GM21526 (cell line): Measurements from ENCODE around the gene MRGPRF.
"Not testable (repeated sequence)": the region's sequence is repeated elsewhere in the genome, so short reads cannot be mapped to it uniquely, and the experiment has no call there.

Experiments used
- ATAC-seq: cut with Tn5 transposase; IDR thresholded peaks from one replicate; pipeline ENCODE4 v1.9.1; 2021; ENCODE audit warnings: moderate library complexity; ENCODE audit not compliant: unreplicated experiment, low FRiP score

Gene MRGPRF

DNA sequence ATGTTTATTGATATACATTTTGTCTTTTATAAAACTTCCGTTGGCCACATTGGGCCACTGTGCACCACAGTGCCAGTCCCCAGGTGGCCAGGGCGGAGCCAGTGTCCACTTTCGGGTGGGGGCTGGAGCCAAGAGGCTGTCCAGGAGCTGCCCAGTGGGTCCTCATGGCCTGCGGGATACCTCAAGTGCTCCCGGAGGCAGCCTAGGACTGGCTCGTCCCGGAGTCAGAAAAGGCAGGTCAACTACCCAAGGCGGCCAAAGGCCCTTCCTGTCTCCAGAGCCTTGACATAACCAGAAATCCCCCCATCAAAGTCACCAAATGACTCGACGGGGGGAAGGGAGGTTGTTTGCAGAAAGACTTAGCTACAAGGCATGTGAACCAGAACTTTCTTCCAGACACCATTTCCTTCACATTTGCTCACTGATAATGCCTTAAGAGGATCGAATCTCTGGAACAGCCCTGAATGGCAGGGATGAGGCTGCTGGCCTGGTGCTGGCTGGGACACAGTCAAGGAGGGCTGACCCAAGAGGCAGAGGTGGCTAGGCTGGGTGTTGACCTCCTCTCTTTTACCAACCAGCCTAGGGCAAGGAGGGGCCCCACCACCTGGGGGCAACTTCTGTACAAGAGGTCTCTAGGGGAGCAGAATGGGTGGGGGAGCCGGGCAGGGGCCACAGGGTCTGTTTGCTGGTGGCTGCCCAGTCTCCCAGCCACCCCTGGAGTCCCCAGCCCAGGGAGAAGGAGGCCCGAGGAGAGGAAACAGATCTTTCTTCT, 8.4 kb downstream of the MRGPRF start:
- ATAC-seq = no peak

DNA sequence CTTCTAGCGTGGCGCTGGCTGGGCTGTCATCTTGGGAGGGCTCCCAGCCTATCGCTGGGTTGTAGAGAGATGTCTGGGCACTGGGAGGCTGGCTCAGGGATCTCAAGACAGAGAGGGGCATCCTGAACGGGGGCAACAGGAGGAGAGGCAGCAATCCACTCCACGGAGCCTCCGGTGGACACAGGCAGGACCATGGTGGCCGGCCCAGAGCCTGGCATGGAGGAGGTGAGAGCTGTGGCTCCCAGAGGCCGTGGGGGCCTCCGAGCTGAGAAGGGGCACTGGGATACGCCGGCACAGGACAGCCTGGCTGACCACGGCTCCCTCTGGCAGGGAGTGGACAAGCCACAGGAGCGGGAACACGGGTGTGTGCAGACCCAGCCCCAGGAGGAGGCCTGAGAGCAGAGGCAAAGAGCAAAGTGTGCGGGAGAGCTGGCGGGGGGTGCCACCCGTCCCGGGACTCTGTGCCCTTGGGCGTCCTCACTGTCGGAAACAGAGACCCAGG, 9.1 kb downstream of the MRGPRF start:
- no peak for ATAC-seq

DNA sequence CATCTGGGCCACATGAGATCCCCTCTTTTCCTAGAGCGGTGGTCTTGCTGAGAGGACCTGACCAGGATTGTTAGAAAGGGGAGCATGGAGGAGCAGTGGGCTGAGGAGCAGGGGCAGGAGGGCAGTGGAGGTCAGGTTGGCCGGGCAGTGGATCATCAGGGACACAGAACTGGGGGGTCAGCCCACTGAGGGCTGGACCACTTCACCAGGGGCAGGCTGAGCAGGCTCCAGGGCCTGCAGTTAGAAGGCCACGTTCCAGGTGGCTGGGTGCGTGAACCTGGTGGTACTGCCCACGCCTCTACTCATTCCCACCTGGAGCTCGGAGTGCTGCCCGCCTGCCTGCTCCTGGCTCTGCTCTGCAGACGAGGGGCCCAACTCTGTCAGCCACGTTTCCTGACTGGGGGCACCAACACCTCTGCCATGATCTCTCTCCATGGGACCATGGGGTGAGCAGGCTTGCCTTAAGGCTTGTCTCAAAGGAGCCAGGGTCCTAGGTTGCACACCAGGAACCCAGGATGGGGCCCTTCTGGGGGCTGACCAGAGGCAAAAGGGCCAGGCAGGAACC, 9.7 kb downstream of the MRGPRF start:
- ATAC-seq = no peak

DNA sequence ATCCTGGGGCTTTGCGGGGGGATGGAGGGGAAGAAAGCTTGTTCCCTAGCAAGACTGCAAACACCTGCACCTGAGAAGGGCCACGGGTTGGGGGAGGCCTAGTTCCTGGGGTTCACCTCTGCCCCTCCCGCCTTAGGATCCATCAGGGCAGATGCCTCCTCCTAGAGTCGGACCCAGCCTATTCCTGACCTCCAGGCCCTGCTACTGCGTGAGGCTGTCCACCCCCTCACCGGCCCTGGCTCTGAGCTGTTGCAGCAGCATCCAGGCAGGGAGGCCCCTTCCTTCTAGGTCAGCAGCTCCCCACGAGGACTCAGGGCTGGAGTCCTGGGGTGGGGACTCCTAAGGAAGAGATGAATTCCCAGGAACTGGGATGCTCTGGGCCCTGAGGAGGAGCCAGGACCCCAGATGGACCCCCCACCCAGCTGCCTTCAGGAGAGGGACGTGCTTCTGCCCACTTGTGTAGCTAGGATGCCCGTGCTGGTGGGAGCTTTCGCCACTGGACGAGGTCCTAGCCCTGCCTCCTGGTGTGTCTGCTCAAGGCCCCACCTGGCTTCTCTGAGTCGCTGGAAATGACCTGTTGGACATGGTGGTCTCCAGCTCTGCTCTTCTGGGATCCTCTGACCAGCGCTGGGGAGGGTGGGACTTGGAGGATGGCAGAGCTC, 10.3 kb downstream of the MRGPRF start:
- ATAC-seq = no peak

DNA sequence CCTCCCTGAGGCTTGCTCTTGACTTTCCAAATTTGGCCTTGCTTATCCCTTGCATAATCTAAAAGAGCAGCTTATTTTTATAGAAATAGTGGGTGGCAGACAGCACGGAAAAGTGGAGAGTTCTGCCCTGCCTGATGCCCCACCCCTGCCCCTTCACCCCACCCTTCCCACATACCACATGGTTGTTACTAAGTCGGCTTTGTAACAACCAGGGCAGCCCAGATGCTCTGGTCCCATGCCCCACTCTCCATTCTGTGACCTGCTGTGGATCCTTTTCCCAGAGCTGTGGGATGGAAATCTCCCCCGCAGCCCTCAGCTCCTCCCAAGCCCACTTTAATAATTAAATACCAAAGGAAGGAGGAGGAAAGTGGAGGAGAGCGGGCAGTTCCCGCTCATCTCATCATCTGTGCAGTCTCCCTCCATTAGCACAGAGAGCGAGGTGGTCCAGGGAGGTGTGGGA, 10.9 kb downstream of the MRGPRF start:
- no peak for ATAC-seq

DNA sequence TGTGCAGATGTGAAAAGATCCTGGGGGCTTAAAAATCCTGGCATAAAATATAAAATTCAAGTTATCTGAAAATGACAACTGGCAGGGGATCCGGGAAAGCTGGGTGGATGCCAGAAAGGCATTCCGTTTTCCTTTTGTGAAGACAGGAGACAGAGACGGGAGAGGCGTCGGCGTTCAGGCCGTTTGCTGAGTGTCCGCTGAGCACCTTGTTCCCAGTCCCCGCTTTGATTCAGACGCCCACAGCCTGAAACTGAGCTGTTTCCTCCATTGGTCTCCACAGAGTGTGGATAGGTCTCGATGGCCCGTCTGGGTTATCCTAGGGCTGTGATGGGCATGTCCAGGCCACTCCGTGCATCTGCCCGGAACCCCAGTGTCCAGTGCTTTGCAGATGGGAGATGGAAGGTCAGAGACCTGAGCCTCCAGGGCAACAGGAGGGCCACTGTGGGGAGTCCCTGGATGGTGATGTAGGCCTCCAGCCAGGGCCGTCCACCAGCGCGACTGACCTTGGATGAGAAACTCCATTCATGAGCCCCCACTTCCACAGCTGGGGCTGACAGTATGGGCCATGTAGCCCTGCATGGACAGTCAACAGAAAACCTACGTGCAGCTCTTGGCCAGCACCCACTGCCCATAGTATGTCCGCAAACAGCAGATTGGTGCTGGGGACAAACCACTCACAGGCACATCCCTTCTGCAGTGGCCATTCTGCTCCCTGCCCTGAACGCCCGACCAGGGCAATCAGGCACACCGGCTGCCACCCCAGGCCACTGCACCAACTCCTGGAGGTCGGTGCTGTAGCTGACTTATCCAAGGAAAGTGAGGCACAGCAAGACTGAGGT, 11.6 kb downstream of the MRGPRF start:
- ATAC-seq = no peak

DNA sequence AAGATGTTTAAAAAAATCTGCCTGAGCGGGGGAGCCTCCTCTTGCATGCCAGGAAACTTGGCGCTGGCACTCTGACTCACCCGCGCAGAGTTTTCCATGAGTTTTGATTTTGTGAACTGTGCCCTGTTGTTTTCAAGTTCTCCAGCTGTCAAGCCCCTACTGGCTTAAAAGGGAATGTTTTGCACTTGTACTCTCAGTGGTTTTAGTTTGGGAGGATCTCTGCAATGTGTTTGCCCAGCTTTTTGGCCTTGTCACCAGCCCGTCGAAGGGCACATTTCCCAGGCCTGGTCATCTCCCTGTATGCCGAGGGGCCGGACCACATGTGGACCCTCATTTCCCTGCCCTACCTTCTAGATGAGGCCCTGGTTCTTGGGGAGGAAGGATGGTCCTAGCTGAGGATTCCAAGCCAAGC, 12.2 kb downstream of the MRGPRF start:
- ATAC-seq = no peak

DNA sequence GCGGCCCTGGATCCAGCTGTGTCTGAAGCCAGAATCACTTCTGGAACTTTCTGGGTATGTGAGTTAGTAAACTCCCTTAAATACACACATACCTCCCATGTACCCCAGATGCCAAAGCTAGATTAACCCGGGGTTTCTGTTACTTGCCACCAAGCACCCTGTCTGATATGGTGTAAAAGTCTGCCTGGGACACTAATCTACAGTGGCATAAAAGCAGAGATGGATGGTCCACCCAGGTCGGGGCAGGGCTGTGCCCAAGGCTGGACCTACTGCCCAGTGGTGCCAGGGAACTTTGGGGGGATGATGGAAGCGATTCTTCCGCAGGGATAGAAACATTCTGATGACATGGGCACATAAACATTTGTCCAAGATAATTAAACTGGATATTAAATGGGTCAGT, 12.7 kb downstream of the MRGPRF start:
- ATAC-seq = no peak

DNA sequence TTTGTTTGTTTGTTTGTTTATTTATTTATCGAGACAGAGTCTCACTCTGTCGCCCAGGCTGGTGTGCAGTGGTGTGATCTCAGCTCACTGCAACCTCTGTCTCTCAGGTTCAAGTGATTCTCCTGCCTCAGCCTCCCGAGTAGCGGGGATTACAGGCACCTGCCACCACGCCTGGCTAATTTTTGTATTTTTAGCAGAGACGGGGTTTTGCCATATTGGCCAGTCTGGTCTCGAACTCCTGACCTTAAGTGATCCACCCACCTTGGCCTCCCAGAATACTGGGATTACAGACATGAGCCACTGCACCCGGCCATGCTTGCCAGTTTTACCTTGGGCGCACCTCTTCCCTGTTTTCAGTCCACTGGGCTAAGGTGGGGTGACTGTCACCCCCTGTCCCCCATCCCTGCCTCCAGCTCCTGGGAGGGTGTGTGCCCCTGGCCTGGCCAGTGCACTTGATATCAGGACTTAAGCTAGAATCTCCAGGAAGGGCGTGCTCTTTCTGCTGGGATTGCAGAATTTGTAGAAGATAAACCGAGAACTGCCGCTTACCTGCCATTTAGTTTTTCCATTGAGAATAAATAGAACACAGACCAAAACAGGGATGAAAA, 13.2 kb downstream of the MRGPRF start:
- ATAC-seq = not testable (repeated sequence)

DNA sequence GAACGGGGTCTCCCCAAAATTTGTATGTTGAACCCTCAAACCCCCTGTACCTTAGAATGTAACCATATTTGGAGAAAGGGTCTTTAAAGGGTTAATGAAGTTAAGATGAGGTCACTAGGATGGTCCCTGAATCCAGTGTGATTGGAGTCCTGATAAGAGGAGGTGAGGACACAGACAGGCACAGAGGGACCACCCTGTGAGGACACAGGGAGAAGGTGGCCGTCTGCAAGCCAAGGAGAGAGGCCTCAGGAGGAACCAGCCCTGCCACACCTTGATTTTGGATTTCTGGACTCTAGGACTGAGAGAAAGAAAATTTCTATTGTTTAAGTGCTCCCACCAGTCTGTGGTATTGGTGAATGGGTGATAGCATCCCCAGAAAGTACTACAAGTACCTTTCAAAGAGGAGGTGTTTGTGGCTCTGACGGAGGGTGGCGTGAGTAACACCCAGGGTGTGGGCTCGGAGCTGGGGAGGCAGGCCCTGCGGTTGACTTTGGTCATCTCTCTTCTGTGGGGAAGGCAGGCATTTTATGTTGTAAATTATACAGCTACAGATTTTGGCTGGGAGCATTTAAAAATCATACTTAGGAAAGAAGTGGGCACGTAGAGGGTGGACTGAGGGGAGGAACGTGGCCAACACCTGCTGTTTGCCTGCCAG, 13.8 kb downstream of the MRGPRF start:
- no peak for ATAC-seq

DNA sequence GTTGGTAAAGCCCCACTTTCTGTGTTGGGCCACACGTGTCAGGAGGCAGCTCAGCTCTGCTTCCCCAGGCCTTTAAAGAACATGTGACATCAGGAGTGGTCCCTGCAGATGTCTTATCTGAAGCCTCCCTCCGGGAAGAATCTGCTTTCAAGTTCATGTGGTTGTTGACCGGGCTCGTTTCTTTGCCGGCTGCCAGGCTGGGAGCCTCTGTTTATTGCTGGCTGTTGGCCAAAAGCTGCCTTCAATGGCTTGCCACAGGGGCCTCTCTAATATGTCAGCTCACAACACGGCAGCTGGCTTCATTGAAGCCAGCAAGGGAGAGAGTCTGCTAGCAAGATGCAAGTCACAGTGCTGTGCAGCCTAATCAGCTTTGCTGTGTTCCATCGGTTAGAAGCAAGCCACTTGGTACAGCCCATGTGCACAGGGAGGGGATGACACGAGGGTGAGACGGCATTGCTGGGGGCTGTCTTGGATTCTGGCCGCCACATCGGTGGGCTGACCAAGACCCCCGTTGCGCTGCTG, 14.6 kb downstream of the MRGPRF start:
- ATAC-seq = no peak

DNA sequence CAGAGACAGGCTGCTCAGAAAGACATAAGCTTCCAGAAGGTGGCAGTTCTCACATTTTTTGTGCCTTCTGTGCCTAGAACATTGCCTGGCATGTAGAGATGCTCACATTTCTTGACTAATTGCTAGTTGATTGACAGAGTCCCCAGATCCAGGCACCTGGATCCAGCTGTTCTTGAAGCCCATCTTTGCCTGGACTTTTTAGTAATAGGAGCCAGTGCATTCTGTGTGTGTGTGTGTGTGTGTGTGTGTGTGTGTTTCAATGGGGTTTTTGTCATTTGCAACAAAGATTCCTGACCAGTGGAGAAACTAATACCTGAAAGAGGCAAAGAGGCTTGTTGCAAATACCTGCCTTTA, 15.1 kb downstream of the MRGPRF start:
- no peak for ATAC-seq

DNA sequence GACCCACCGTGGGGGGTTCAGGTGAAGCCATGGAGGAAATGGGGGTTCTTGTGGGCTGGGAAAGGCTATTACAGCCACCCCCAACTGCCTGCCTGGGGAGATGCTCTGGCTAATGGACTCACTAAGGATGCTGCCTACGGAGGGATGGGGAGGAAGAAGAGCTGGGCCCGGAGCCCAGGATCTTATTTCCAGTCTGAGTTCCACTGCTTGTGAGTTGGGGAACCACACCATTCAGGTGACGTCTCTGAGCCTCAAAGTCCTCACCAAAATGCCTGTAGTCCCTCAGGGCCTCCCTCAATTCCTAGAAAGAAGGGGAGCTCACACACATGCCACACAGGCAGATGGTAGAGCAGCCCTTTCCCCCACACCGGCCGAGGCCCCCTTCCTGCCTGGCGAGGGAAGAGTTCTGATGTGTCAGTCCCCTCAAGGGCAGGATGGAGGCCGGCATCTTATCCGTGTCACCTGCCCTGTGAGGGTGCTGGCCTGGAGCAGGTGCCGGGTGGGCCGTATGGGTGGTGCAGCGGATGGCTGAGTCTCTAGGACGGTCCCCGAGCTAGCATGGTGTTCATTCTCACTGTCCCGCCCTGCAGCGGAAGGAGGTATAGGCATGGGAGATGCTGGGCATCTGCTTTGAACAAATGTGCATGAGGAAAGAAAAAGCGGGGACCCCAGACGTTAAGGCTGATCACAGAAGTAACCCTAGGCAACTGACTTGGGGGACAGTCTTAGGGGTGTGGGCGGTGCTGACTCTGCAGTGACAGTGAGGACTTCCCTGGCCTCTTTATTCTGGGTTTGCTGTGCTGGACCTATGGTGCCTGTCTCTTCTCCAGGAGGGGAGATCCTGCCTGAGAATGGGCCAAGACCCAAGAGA, 15.7 kb downstream of the MRGPRF start:
- ATAC-seq = no peak

DNA sequence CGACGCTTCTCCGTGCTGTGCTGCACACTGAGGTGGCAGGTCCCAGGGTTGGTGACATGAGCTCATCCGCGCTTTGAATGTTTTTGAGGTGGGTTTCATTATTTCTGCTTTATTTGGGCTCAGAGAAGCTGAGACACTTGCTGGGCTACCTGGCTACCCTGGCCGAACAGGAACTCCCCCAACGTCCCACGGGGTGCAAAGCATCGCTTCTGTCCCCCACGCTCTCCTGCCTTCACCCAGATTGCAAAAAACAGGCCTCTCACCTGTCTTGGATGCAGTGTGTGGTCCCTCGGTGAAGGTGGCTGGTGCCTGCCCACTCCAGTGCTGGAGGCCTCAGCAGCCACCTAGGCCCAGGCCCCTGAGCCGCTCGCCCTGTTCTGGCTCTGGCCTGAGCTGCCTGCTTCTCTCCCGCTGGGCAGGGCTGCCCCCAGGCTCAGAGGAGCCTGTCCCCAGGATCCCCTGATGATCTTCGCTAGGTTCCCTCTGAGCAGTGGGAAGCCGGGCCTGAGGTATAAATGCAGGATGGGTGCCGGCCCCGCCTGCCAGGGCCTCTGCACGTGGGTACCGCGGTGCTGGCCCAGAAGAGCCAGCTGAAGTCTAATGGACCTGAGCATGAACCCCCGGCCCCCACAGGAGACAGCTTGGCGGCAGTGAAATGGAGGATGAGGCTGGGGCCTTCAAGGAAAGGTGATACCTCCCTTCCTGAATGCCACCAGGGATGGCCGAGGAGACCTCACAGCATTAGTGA, 16.5 kb downstream of the MRGPRF start:
- no peak for ATAC-seq

DNA sequence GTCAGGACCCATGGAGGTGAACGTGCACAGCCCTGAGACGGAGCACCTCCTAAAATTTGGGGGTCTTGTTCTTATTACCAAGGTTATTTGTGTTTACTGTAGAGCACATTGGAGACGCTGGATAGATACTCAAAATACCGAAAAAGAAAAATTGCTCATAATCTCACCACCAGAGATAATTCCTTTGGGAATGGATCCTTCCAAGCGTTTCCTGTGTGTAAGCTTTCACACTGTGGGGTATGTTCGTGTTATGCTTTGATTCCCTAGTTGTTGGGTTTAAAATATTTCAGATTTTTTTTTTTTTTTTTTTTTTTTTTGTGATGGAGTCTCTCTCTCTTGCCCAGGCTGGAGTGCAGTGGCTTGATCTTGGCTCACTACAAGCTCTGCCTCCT, 18.2 kb downstream of the MRGPRF start:
- ATAC-seq = no peak

DNA sequence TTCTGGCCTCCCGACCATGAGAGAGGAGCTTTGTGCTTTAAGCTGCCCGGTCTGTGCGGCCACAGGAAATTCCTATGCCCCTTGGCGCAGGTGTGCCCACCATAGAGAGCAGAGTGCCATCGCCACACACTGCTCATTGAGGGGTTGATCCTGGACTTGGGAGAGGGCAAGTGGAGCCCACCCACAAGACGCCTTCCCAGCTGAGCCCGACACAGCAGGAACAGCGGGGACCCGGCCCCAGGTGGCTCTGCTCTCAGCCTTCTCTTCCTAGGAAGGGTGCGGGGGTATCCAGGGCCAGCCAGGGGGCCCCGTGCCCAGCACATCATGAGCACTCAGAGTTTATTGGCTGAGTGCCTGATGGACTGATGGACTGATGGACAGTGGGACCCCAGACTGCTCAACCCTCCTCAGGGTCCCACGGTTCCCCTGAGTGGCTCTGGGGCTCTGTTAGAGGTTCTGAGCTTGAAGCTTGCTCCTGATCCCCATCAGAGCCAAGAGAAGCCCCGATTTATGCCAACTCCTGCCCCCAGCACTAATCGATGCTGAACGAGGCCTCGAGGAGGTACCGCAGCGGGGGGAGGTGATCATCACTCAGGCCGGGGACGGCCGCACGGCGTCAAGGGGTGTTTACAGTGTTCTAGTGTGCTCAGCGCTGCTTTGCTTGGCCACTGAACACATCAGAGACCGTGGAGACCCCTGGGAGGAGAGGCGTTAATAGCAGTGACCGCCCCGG, 18.7 kb downstream of the MRGPRF start:
- ATAC-seq = no peak

DNA sequence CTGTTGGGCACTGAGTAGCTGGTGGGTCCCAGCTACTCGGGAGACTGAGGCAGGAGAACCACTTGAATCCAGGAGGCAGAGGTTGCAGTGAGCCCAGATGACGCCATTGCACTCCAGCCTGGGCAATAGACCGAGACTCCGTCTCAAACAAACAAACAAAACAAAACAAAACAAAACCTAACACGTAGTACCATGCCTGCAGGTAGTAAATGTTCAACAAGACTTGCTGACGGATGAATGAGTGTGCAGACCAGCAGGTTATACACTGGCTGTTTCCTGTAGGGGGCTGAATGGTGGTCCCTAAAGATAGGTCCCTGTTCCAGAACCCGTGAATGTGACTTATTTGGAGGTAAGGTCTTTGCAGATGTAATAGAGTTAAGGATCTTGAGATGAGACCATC, 19.5 kb downstream of the MRGPRF start:
- ATAC-seq = no peak
